Measurements from ENCODE around the gene DYNC2H1. TPM values are rescaled to one million over a fixed set of nuclear protein-coding genes. Genes with fewer than 3 reads are reported as not detected.

DYNC2H1 gene
- total and polyA plus RNA-seq, 9 donors = 13.5 to 49.1 (median 26.2) TPM

DNA sequence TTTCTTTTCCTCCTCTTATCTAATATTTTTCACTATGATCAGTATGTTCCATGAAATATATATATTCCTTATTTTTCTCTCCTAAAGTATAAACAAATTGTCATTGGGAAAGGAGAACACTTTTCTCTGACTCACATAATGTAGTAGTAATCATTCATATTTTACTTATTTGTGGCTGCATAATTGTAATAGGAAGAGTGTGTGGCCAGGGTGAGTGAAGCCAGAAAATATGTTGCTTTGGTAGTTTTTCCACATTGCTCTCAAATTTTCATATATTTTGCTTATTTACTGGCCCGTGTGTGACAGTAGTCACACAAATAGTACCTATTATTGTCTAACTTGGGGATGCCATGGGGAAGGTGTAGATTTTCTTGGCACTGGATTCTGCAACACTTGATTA, 172.1 kb downstream of the DYNC2H1 start:
- WGBS, 3 donors = 95 to 100% (median 97%) methylated on average over 1 of the region's 1 CpG
- intact Hi-C loops (cut with DNase I) = no loop called here
- H3K36me3 ChIP-seq = no peaks in the 10 kb centered on the region
- H3K27me3 ChIP-seq = no peaks in the 10 kb centered on the region
- no peak overlapping the region for H3K27ac ChIP-seq
- DNase-seq = no peak
- TF ChIP-seq, protein P1, sequence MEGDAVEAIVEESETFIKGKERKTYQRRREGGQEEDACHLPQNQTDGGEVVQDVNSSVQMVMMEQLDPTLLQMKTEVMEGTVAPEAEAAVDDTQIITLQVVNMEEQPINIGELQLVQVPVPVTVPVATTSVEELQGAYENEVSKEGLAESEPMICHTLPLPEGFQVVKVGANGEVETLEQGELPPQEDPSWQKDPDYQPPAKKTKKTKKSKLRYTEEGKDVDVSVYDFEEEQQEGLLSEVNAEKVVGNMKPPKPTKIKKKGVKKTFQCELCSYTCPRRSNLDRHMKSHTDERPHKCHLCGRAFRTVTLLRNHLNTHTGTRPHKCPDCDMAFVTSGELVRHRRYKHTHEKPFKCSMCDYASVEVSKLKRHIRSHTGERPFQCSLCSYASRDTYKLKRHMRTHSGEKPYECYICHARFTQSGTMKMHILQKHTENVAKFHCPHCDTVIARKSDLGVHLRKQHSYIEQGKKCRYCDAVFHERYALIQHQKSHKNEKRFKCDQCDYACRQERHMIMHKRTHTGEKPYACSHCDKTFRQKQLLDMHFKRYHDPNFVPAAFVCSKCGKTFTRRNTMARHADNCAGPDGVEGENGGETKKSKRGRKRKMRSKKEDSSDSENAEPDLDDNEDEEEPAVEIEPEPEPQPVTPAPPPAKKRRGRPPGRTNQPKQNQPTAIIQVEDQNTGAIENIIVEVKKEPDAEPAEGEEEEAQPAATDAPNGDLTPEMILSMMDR (IDR thresholded peaks at IDR 0.05) = no peak
- no peak for TF ChIP-seq POLR2A (IDR thresholded peaks at IDR 0.05)
- no peak for TF ChIP-seq EP300 (IDR thresholded peaks at IDR 0.05)
- H3K4me1 ChIP-seq (ENCODE audit: insufficient read depth) = no peaks in the 10 kb centered on the region
- no peaks in the 10 kb centered on the region for H3K9me3 ChIP-seq
- H3K4me3 ChIP-seq = no peak overlapping the region

DNA sequence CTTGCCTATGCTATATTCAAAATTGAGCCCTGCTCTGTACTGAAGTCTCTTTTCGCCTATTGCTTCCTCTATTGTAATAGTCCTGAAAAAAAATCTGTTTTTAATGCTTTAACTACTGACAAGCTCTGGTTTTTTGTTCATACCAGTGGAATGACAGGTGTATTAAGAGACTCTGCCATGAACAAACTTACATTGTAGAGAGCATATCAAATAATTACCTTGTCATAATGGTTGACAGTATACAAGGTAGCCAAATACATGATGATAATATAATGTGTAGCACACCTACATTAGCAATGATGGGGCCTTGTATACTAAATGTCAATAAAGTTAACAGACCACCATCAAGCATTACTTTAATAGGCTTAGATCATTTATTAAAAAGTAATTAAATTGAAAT, 175.0 kb downstream of the DYNC2H1 start:
- no peak for DNase-seq
- no peak overlapping the region for H3K27ac ChIP-seq
- no peaks in the 10 kb centered on the region for H3K4me1 ChIP-seq (ENCODE audit: insufficient read depth)
- H3K4me3 ChIP-seq = no peak overlapping the region
- intact Hi-C loops (cut with DNase I) = no loop called here
- peaks cover 0 to 5% of the 10 kb centered on the region in 2 donors for H3K9me3 ChIP-seq
- TF ChIP-seq EP300 (IDR thresholded peaks at IDR 0.05) (no peak), POLR2A (IDR thresholded peaks at IDR 0.05) (no peak)
- TF ChIP-seq, protein P1 (IDR thresholded peaks at IDR 0.05) = no peak
- H3K36me3 ChIP-seq = no peaks in the 10 kb centered on the region
- no peaks in the 10 kb centered on the region for H3K27me3 ChIP-seq
- 97 to 100% (median 98%) methylated on average over 1 of the region's 1 CpG for WGBS, 3 donors

DNA sequence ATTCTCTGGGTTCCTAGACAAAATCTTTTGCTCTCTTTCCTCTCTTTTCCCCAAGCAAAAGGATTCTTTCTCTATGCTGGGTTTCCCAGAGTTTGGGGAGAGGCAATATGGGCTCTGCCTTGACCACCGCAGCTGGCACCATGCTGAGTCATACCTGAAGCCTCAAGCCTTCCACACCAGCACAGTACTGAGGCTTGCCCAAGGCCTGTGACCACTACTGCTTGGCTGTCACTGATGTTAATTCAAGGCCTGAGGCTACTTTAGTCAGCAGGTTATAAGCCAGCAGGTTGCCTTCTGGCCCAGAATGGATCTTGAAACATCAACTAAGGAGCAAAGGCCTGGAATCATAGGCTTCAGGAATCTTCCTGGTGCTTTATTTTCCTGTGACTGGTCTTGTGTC, 185.3 kb downstream of the DYNC2H1 start:
- intact Hi-C loops (cut with DNase I) = no loop called here
- WGBS, 3 donors = 100% methylated on average over 1 of the region's 1 CpG
- no peak overlapping the region for H3K27ac ChIP-seq
- H3K27me3 ChIP-seq = no peaks in the 10 kb centered on the region
- TF ChIP-seq EP300 (IDR thresholded peaks at IDR 0.05) (no peak), POLR2A (IDR thresholded peaks at IDR 0.05) (no peak)
- TF ChIP-seq, protein P1 (IDR thresholded peaks at IDR 0.05) = no peak
- no peak for DNase-seq
- H3K4me3 ChIP-seq = no peak overlapping the region
- H3K9me3 ChIP-seq = peaks cover 2 to 9% of the 10 kb centered on the region in 2 donors
- no peaks in the 10 kb centered on the region for H3K4me1 ChIP-seq (ENCODE audit: insufficient read depth)
- no peaks in the 10 kb centered on the region for H3K36me3 ChIP-seq

DNA sequence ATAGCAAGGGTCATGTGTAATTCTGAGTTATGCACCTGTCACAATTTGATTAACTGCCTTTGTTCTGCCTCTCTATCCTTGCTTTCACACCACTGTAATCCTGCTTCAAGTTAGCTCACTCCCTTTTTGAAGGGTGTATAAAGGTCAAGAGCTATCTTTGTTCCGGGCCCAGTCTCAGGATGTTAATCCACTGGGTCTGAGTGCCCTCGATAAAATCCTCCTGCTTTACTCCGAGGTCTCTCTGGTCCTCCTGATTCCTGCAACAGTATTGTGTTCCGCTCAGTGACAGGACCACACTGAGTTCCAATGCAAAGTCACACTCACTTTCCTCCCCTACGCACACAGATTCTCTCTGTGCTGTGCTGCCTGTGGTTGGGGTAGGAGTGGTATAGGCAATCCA, 186.5 kb downstream of the DYNC2H1 start:
- no peak overlapping the region for H3K27ac ChIP-seq
- H3K9me3 ChIP-seq = peaks cover 2 to 9% of the 10 kb centered on the region in 2 donors
- DNase-seq = no peak
- intact Hi-C loops (cut with DNase I) = no loop called here
- H3K27me3 ChIP-seq = no peaks in the 10 kb centered on the region
- 95 to 98% (median 95%) methylated on average over 5 of the region's 5 CpGs for WGBS, 3 donors
- no peaks in the 10 kb centered on the region for H3K36me3 ChIP-seq
- no peak overlapping the region for H3K4me3 ChIP-seq
- no peaks in the 10 kb centered on the region for H3K4me1 ChIP-seq (ENCODE audit: insufficient read depth)
- TF ChIP-seq POLR2A (IDR thresholded peaks at IDR 0.05) (no peak), EP300 (IDR thresholded peaks at IDR 0.05) (no peak)
- TF ChIP-seq, protein P1 (IDR thresholded peaks at IDR 0.05) = no peak
